GM15510 (cell line): ENCODE data around the gene GLS2.
A peak's percentile ranks its signal among the peaks of the same experiment; 100 is the strongest.

Experiments
- POLR2A ChIP-seq: IDR thresholded peaks from 3 replicates; pipeline ENCODE4 v1.6.1; 2011; ENCODE audit warnings: borderline replicate concordance; ENCODE audit not compliant: insufficient read length; ENCODE audit errors: extremely low read depth

Gene GLS2

GRCh38 chr12:56454557-56454956 is 33.4 kb downstream of the GLS2 start, which contains the start of gene MIP:
MIP (minus strand) TSS chr12:56454657; CDS start chr12:56454613, 44 bp downstream.
- TF ChIP-seq POLR2A = no peak

- TF ChIP-seq POLR2A = no peak
Observed at GRCh38 chr12:56451147-56451546, 36.8 kb downstream of the GLS2 start.

GRCh38 chr12:56450241-56450640 is 37.7 kb downstream of the GLS2 start:
- no peak for TF ChIP-seq POLR2A

GRCh38 chr12:56449622-56449984 is 38.4 kb downstream of the GLS2 start:
- no peak for TF ChIP-seq POLR2A

- peak; percentile 84 for TF ChIP-seq POLR2A
Observed at GRCh38 chr12:56448860-56449621, 38.9 kb downstream of the GLS2 start, which contains the start of gene TIMELESS. TIMELESS (minus strand) TSS chr12:56449426; CDS start chr12:56434170, 15,256 bp downstream.

- no peak for TF ChIP-seq POLR2A
Observed at GRCh38 chr12:56437430-56438176, 50.4 kb downstream of the GLS2 start.

- TF ChIP-seq POLR2A = no peak
Observed at GRCh38 chr12:56434828-56435227, 53.1 kb downstream of the GLS2 start.

GRCh38 chr12:56431850-56432249 is 56.1 kb downstream of the GLS2 start:
- no peak for TF ChIP-seq POLR2A

GRCh38 chr12:56431288-56431687 is 56.7 kb downstream of the GLS2 start:
- no peak for TF ChIP-seq POLR2A

- no peak for TF ChIP-seq POLR2A
Observed at GRCh38 chr12:56425940-56426438, 62.0 kb downstream of the GLS2 start.

- TF ChIP-seq POLR2A = no peak
Observed at GRCh38 chr12:56425193-56425592, 62.8 kb downstream of the GLS2 start.
